Progenitor cell of endocrine pancreas (in vitro differentiated cells): Measurements from ENCODE around the gene LMNB1. TPM values are rescaled to one million over a fixed set of nuclear protein-coding genes. Genes with fewer than 3 reads are reported as not detected.
A peak's percentile ranks its signal among the peaks of the same experiment; 100 is the strongest.
"Not testable (repeated sequence)": the region's sequence is repeated elsewhere in the genome, so short reads cannot be mapped to it uniquely, and the experiment has no call there.

ENCODE experiments used
- DNase-seq: peaks from one replicate; pipeline ENCODE4 v3.0.0; 2021; ENCODE audit warnings: low spot score; ENCODE audit not compliant: unreplicated experiment
- H3K27ac Mint-ChIP-seq: 2 replicates; pipeline ENCODE4 v1.8.0; 2021; ENCODE audit warnings: mild to moderate bottlenecking, moderate library complexity, mixed read lengths
- H3K27me3 Mint-ChIP-seq: 2 replicates; pipeline ENCODE4 v1.8.0; 2021; ENCODE audit warnings: mixed read lengths
- H3K36me3 Mint-ChIP-seq: 2 replicates; pipeline ENCODE4 v1.8.0; 2022; ENCODE audit warnings: mixed read lengths; ENCODE audit not compliant: insufficient read depth
- H3K4me1 Mint-ChIP-seq: 2 replicates; pipeline ENCODE4 v1.8.0; 2021; ENCODE audit warnings: low read depth, mixed read lengths
- H3K4me3 Mint-ChIP-seq: 2 replicates; pipeline ENCODE4 v1.8.0; 2021; ENCODE audit warnings: low read depth, mild to moderate bottlenecking, moderate library complexity, mixed read lengths
- H3K9me3 Mint-ChIP-seq: 2 replicates; pipeline ENCODE4 v1.8.0; 2021; ENCODE audit warnings: low read depth, mixed read lengths
- total RNA-seq: library from RNA; stranded (reverse); gene quantifications from 2 replicates; pipeline ENCODE4 v1.2.1, GENCODE V29; 2021
- TF ChIP-seq, protein P1 (sequence below): fragments of 200-600 bp; sonication (generic); IDR thresholded peaks from one replicate; pipeline ENCODE4 v1.5.0; 2021; ENCODE audit warnings: antibody characterized with exemption, mild to moderate bottlenecking; ENCODE audit not compliant: unreplicated experiment

The LMNB1 gene
- total RNA-seq, 1 donor from 2014 or later = 152 TPM

- Mint-ChIP-seq H3K36me3 (no peaks in the 10 kb centered on the region), H3K27ac (no peak overlapping the region), H3K27me3 (no peaks in the 10 kb centered on the region), H3K4me3 (no peak overlapping the region), H3K9me3 (no peaks in the 10 kb centered on the region), H3K4me1 (peaks cover 6% of the 10 kb centered on the region)
- TF ChIP-seq, protein P1, sequence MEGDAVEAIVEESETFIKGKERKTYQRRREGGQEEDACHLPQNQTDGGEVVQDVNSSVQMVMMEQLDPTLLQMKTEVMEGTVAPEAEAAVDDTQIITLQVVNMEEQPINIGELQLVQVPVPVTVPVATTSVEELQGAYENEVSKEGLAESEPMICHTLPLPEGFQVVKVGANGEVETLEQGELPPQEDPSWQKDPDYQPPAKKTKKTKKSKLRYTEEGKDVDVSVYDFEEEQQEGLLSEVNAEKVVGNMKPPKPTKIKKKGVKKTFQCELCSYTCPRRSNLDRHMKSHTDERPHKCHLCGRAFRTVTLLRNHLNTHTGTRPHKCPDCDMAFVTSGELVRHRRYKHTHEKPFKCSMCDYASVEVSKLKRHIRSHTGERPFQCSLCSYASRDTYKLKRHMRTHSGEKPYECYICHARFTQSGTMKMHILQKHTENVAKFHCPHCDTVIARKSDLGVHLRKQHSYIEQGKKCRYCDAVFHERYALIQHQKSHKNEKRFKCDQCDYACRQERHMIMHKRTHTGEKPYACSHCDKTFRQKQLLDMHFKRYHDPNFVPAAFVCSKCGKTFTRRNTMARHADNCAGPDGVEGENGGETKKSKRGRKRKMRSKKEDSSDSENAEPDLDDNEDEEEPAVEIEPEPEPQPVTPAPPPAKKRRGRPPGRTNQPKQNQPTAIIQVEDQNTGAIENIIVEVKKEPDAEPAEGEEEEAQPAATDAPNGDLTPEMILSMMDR = no peak
- no peak for DNase-seq
These were observed 13.6 kb upstream of the LMNB1 start for GRCh38 chr5:126763371-126763770.

- H3K27me3 Mint-ChIP-seq = no peaks in the 10 kb centered on the region
- no peaks in the 10 kb centered on the region for H3K4me1 Mint-ChIP-seq
- no peaks in the 10 kb centered on the region for H3K36me3 Mint-ChIP-seq
- H3K9me3 Mint-ChIP-seq = no peaks in the 10 kb centered on the region
- TF ChIP-seq, protein P1 = no peak
- no peak for DNase-seq
- no peak overlapping the region for H3K4me3 Mint-ChIP-seq
- no peak overlapping the region for H3K27ac Mint-ChIP-seq
These were observed 7.2 kb upstream of the LMNB1 start for GRCh38 chr5:126769703-126770102.

DNA sequence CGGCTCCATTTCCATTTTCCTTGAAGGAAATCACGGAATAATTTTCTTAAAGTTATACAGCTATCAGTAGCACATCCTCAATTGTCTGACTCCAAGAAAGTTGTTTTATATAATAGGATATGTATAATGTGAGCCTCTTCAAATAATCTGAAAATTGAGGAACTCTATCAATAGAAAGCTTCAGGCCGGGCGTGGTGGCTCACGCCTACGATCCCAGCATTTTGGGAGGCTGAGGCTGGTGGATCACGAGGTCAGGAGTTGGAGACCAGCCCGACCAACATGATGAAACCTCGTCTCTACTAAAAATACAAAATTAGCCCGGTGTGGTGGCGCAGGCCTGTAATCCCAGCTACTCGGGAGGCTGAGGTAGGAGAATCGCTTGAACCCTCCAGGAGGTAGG, 3.4 kb upstream of the LMNB1 start:
- not testable (repeated sequence) for H3K4me3 Mint-ChIP-seq, DNase-seq, H3K27ac Mint-ChIP-seq, H3K36me3 Mint-ChIP-seq, H3K4me1 Mint-ChIP-seq, H3K9me3 Mint-ChIP-seq, H3K27me3 Mint-ChIP-seq

GRCh38 chr5:126774595-126774994, 2.3 kb upstream of the LMNB1 start:
- H3K36me3 Mint-ChIP-seq, H3K9me3 Mint-ChIP-seq, H3K27ac Mint-ChIP-seq, DNase-seq, H3K4me3 Mint-ChIP-seq, H3K27me3 Mint-ChIP-seq: not testable (repeated sequence)
- H3K4me1 Mint-ChIP-seq = peaks cover 11% of the 10 kb centered on the region

DNA sequence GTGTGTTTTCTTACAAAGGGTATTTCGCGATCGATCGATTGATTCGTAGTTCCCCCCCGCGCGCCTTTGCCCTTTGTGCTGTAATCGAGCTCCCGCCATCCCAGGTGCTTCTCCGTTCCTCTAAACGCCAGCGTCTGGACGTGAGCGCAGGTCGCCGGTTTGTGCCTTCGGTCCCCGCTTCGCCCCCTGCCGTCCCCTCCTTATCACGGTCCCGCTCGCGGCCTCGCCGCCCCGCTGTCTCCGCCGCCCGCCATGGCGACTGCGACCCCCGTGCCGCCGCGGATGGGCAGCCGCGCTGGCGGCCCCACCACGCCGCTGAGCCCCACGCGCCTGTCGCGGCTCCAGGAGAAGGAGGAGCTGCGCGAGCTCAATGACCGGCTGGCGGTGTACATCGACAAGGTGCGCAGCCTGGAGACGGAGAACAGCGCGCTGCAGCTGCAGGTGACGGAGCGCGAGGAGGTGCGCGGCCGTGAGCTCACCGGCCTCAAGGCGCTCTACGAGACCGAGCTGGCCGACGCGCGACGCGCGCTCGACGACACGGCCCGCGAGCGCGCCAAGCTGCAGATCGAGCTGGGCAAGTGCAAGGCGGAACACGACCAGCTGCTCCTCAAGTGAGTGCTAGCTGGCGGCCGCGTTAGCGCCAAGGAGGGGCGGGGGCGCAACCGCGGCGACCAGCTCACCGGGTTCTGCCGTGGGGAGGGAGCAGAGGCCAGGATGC, 480 bp downstream of the LMNB1 start:
- peaks cover 16% of the 10 kb centered on the region for H3K4me1 Mint-ChIP-seq
- H3K36me3 Mint-ChIP-seq = peaks cover 3% of the 10 kb centered on the region
- peak overlapping the region; percentile 86 for H3K4me3 Mint-ChIP-seq
- TF ChIP-seq, protein P1 = peak; percentile 28
- H3K27ac Mint-ChIP-seq = peak overlapping the region; percentile 99
- DNase-seq = peak; percentile 33
- H3K27me3 Mint-ChIP-seq = no peaks in the 10 kb centered on the region
- no peaks in the 10 kb centered on the region for H3K9me3 Mint-ChIP-seq

- peaks cover 3% of the 10 kb centered on the region for H3K36me3 Mint-ChIP-seq
- H3K27ac Mint-ChIP-seq = peak overlapping the region; percentile 99
- peaks cover 16% of the 10 kb centered on the region for H3K4me1 Mint-ChIP-seq
- no peaks in the 10 kb centered on the region for H3K27me3 Mint-ChIP-seq
- peak; percentile 68 for DNase-seq
- TF ChIP-seq, protein P1 = no peak
- no peaks in the 10 kb centered on the region for H3K9me3 Mint-ChIP-seq
- peak overlapping the region; percentile 86 for H3K4me3 Mint-ChIP-seq
These were observed 1.2 kb downstream of the LMNB1 start for GRCh38 chr5:126777975-126778674.
